AG10803 (cell line): ENCODE results near the gene DBT.

ENCODE experiments used
- DNase-seq: peaks from one replicate; pipeline ENCODE4 v3.0.0; 2010; ENCODE audit warnings: low read depth
- H3K4me3 ChIP-seq: 2 replicates; pipeline ENCODE4 v1.5.1; 2011; ENCODE audit warnings: mild to moderate bottlenecking, low read length, control low read depth
- CTCF ChIP-seq: conservative IDR thresholded peaks from 2 replicates; pipeline ENCODE4 v1.5.1; 2011; ENCODE audit warnings: mild to moderate bottlenecking, low read length, control low read depth, inconsistent platforms

The DBT gene

GRCh38 chr1:100232156-100232555 is 17.5 kb downstream of the DBT start:
- no peak overlapping the region for H3K4me3 ChIP-seq
- DNase-seq: no peak
- TF ChIP-seq CTCF: no peak

GRCh38 chr1:100231721-100232120 is 17.9 kb downstream of the DBT start:
- TF ChIP-seq CTCF: no peak
- H3K4me3 ChIP-seq: no peak overlapping the region
- no peak for DNase-seq

GRCh38 chr1:100230765-100231164 is 18.9 kb downstream of the DBT start:
- no peak overlapping the region for H3K4me3 ChIP-seq
- TF ChIP-seq CTCF: no peak

GRCh38 chr1:100229681-100230443 is 19.8 kb downstream of the DBT start:
- no peak overlapping the region for H3K4me3 ChIP-seq
- TF ChIP-seq CTCF: no peak
- DNase-seq: no peak

More at GRCh38 chr1:100230765-100231164, 18.9 kb downstream of the DBT start:
- DNase-seq: no peak

- no peak for DNase-seq
- no peak for TF ChIP-seq CTCF
- H3K4me3 ChIP-seq: no peak overlapping the region
Measured at GRCh38 chr1:100222428-100222827, 27.2 kb downstream of the DBT start.

GRCh38 chr1:100219883-100220282 is 29.8 kb downstream of the DBT start:
- no peak for DNase-seq
- TF ChIP-seq CTCF: no peak
- H3K4me3 ChIP-seq: no peak overlapping the region

GRCh38 chr1:100219457-100219856 is 30.2 kb downstream of the DBT start:
- DNase-seq: no peak
- no peak overlapping the region for H3K4me3 ChIP-seq
- TF ChIP-seq CTCF: no peak
